Endodermal cell (in vitro differentiated cells): ENCODE data around the gene INPPL1. TPM values are rescaled to one million over a fixed set of nuclear protein-coding genes. Genes with fewer than 3 reads are reported as not detected.

Experiments
- DNase-seq: peaks from one replicate; pipeline ENCODE4 v3.0.0-alpha.2; 2017
- H3K27ac ChIP-seq: 2 replicates; pipeline ENCODE4 v1.5.1; 2013; ENCODE audit warnings: mild to moderate bottlenecking, low read depth, low read length, moderate library complexity
- H3K27me3 ChIP-seq: 2 replicates; pipeline ENCODE4 v1.6.1; 2013; ENCODE audit warnings: mild to moderate bottlenecking, low read length, moderate library complexity; ENCODE audit not compliant: insufficient read depth, control insufficient read depth, poor library complexity, severe bottlenecking
- H3K36me3 ChIP-seq: 2 replicates; pipeline ENCODE4 v1.7.0; 2013; ENCODE audit warnings: mild to moderate bottlenecking, low read length, moderate library complexity; ENCODE audit not compliant: control insufficient read depth, insufficient read depth
- H3K4me1 ChIP-seq: one replicate; pipeline ENCODE4 v1.7.0; 2013; ENCODE audit warnings: low read length; ENCODE audit not compliant: control insufficient read depth, insufficient read depth
- H3K4me3 ChIP-seq: 2 replicates; pipeline ENCODE4 v1.5.1; 2013; ENCODE audit warnings: mild to moderate bottlenecking, low read length, moderate library complexity
- H3K9ac ChIP-seq: 2 replicates; pipeline ENCODE4 v1.6.1; 2013; ENCODE audit warnings: mild to moderate bottlenecking, low read length, moderate library complexity; ENCODE audit not compliant: poor library complexity, severe bottlenecking; ENCODE audit errors: extremely low read depth
- H3K9me3 ChIP-seq: 2 replicates; pipeline ENCODE4 v1.6.1; 2013; ENCODE audit warnings: mild to moderate bottlenecking, low read length, moderate library complexity; ENCODE audit not compliant: control insufficient read depth
- H3K27ac Mint-ChIP-seq: 2 replicates; pipeline ENCODE4 v1.8.0; 2020; ENCODE audit warnings: mixed read lengths
- H3K27me3 Mint-ChIP-seq: 2 replicates; pipeline ENCODE4 v1.8.0; 2021; ENCODE audit warnings: mild to moderate bottlenecking, mixed read lengths; ENCODE audit not compliant: insufficient read depth
- H3K36me3 Mint-ChIP-seq: 2 replicates; pipeline ENCODE4 v1.8.0; 2020; ENCODE audit warnings: low read depth, mixed read lengths
- H3K4me1 Mint-ChIP-seq: 2 replicates; pipeline ENCODE4 v1.8.0; 2020; ENCODE audit warnings: mixed read lengths
- H3K4me3 Mint-ChIP-seq: 2 replicates; pipeline ENCODE4 v1.8.0; 2020; ENCODE audit warnings: mild to moderate bottlenecking, moderate library complexity, mixed read lengths
- H3K9me3 Mint-ChIP-seq: 2 replicates; pipeline ENCODE4 v1.8.0; 2020; ENCODE audit warnings: mild to moderate bottlenecking, mixed read lengths
- WGBS, 2 experiments: methylation state at CpG; one replicate each; pipeline versions ENCODE4 v1.1.5 to v1.1.7; 2013; ENCODE audit warnings: missing lambda C conversion rate in 2 of 2, mixed read lengths in 1 of 2; ENCODE audit not compliant: insufficient coverage in 1 of 2, insufficient read length in 1 of 2; 5-methylcytosine and 5-hydroxymethylcytosine counted together
- long read RNA-seq, 4 experiments: library from polyadenylated mRNA in 2 of 4; library from RNA in 1 of 4; library from capped mRNA in 1 of 4; stranded (forward) in 3 of 4; unstranded in 1 of 4; transcript quantifications; one replicate each; pipeline ENCODE4 v2.0.0, GENCODE V29; 2020 to 2021; ENCODE audit warnings: inconsistent platforms in 1 of 4
- polyA plus RNA-seq, 2 experiments: library from polyadenylated mRNA; stranded (reverse); fragments of 50-300 nt; gene quantifications; one replicate each; pipeline ENCODE4 v1.2.3, GENCODE V29; 2013
- total RNA-seq, 2 donors: library from RNA; stranded (reverse); fragmentation: NEBNext Ultra II Directional in 1 of 2; extraction: Animal tissue kit (Norgen Biotek cat#: 25700) in 1 of 2; gene quantifications; 2 replicates in 1 of 2; 3 replicates in 1 of 2; pipeline ENCODE4 v1.2.1, GENCODE V29; 2021
- TF ChIP-seq, protein P1 (sequence below): fragments of 200-600 bp; sonication (generic); conservative IDR thresholded peaks from 2 replicates; pipeline ENCODE4 v1.5.0; 2021; ENCODE audit warnings: antibody characterized with exemption, mild to moderate bottlenecking

The INPPL1 gene, protein sequence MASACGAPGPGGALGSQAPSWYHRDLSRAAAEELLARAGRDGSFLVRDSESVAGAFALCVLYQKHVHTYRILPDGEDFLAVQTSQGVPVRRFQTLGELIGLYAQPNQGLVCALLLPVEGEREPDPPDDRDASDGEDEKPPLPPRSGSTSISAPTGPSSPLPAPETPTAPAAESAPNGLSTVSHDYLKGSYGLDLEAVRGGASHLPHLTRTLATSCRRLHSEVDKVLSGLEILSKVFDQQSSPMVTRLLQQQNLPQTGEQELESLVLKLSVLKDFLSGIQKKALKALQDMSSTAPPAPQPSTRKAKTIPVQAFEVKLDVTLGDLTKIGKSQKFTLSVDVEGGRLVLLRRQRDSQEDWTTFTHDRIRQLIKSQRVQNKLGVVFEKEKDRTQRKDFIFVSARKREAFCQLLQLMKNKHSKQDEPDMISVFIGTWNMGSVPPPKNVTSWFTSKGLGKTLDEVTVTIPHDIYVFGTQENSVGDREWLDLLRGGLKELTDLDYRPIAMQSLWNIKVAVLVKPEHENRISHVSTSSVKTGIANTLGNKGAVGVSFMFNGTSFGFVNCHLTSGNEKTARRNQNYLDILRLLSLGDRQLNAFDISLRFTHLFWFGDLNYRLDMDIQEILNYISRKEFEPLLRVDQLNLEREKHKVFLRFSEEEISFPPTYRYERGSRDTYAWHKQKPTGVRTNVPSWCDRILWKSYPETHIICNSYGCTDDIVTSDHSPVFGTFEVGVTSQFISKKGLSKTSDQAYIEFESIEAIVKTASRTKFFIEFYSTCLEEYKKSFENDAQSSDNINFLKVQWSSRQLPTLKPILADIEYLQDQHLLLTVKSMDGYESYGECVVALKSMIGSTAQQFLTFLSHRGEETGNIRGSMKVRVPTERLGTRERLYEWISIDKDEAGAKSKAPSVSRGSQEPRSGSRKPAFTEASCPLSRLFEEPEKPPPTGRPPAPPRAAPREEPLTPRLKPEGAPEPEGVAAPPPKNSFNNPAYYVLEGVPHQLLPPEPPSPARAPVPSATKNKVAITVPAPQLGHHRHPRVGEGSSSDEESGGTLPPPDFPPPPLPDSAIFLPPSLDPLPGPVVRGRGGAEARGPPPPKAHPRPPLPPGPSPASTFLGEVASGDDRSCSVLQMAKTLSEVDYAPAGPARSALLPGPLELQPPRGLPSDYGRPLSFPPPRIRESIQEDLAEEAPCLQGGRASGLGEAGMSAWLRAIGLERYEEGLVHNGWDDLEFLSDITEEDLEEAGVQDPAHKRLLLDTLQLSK
- total RNA-seq, result 100 to 1,000 TPM; 230 to 325 TPM
- 149 TPM for polyA plus RNA-seq (2013, experiment 1 of 2)
- polyA plus RNA-seq (2013, experiment 2 of 2), result 148 TPM
- long read RNA-seq, experiment 1, full-length matches to known transcripts, result 3 of 46 reads
- long read RNA-seq, experiment 1, partial matches to known transcripts, result 24 of 46 reads
- long read RNA-seq, experiment 1, other reads (novel, unspliced or antisense), result 19 of 46 reads
- long read RNA-seq, experiment 2, full-length matches to known transcripts, result 10 of 187 reads
- long read RNA-seq, experiment 2, partial matches to known transcripts, result 66 of 187 reads
- long read RNA-seq, experiment 2, other reads (novel, unspliced or antisense), result 111 of 187 reads
- long read RNA-seq, experiment 3, full-length matches to known transcripts, result 1 of 70 reads
- long read RNA-seq, experiment 3, partial matches to known transcripts, result 58 of 70 reads
- long read RNA-seq, experiment 3, other reads (novel, unspliced or antisense), result 11 of 70 reads
- long read RNA-seq, experiment 4, partial matches to known transcripts, result 0 of 1 reads
- long read RNA-seq, experiment 4, other reads (novel, unspliced or antisense), result 1 of 1 reads

DNA sequence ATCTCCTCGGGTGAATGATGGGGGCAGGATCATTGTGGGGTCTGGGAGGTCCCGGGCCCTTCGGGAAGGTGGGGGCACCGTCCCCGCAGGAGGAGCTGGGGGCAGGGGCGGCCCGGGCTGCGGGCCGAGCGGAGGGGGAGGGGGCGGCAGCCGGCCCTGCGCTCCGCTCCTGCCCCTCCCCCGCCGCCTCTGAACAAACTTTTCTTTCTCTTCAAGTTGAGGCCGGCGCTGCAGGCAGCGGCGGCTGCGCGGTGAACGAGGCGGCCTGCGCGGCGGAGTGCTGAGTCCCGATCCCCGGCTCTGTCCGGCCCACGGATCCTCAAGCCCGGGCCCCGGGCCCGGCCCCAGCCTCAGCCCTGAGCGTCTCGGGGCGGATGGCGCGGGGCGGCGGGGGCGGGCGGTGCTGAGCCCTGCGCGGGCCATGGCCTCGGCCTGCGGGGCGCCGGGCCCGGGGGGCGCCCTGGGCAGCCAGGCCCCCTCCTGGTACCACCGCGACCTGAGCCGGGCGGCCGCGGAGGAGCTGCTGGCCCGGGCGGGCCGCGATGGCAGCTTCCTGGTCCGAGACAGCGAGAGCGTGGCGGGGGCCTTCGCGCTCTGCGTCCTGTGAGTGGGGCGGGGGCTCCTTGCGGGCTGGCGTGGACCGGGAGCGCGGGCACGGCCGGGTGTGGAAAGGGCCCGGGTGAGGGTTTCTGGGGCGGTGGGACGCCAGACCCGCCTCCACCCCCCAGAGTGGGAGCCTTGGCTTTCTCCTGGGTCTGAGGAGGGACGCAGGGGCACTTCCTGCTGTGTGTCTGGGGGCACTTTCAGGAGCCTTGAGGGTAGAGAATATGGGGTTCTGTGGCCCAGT lies at the start of gene INPPL1:
Gene INPPL1 (plus strand): TSS at position 204 of the 847 bp plus-strand sequence. CDS start 218 bp downstream, at position 422.
- Mint-ChIP-seq H3K27me3 (no peaks in the 10 kb centered on the region), H3K27ac (peak within 1 kb of the TSS; percentile 97), H3K4me3 (peak within 1 kb of the TSS; percentile 98), H3K4me1 (peaks cover 32% of the 10 kb centered on the region), H3K36me3 (peaks cover 26% of the 10 kb centered on the region), H3K9me3 (no peaks in the 10 kb centered on the region)
- Histone ChIP-seq H3K36me3 (peaks cover 37% of the 10 kb centered on the region), H3K9me3 (no peaks in the 10 kb centered on the region), H3K4me1 (peaks cover 16% of the 10 kb centered on the region), H3K4me3 (peak within 1 kb of the TSS; percentile 97), H3K9ac (peak within 1 kb of the TSS; percentile 86), H3K27ac (peak within 1 kb of the TSS; percentile 83), H3K27me3 (no peaks in the 10 kb centered on the region)
- TF ChIP-seq, protein P1, sequence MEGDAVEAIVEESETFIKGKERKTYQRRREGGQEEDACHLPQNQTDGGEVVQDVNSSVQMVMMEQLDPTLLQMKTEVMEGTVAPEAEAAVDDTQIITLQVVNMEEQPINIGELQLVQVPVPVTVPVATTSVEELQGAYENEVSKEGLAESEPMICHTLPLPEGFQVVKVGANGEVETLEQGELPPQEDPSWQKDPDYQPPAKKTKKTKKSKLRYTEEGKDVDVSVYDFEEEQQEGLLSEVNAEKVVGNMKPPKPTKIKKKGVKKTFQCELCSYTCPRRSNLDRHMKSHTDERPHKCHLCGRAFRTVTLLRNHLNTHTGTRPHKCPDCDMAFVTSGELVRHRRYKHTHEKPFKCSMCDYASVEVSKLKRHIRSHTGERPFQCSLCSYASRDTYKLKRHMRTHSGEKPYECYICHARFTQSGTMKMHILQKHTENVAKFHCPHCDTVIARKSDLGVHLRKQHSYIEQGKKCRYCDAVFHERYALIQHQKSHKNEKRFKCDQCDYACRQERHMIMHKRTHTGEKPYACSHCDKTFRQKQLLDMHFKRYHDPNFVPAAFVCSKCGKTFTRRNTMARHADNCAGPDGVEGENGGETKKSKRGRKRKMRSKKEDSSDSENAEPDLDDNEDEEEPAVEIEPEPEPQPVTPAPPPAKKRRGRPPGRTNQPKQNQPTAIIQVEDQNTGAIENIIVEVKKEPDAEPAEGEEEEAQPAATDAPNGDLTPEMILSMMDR, result no peak
- peak; percentile 76 for DNase-seq
- WGBS, 2 experiments, result 0% methylated on average over 31 to 80 of the region's 81 CpGs

DNA sequence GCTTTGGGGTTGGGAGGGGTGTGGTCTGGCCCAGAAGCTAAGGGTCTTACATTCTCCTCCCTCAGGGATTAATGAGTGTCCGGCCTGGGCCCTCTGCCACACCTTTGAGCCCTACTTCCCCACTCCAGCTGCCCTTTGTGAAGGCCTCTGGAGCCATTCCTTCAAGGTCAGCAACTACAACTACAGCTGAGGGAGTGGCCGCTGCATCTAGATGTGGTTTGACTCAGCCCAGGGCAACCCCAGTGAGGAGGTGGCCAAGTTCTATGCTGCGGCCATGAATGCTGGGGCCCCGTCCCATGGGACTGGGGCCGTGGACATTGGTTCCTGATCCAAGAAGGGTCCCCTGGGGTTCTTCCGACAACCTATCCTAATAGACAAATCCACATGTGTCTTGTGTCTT lies 46.9 kb upstream of the INPPL1 start:
- Mint-ChIP-seq H3K27me3 (peaks cover 20% of the 10 kb centered on the region), H3K36me3 (no peaks in the 10 kb centered on the region), H3K4me3 (no peak overlapping the region), H3K9me3 (no peaks in the 10 kb centered on the region), H3K4me1 (peaks cover 5% of the 10 kb centered on the region), H3K27ac (no peak overlapping the region)
- Histone ChIP-seq H3K9ac (no peak overlapping the region), H3K4me1 (no peaks in the 10 kb centered on the region), H3K4me3 (no peak overlapping the region), H3K27me3 (no peaks in the 10 kb centered on the region), H3K36me3 (no peaks in the 10 kb centered on the region), H3K9me3 (no peaks in the 10 kb centered on the region), H3K27ac (no peak overlapping the region)
- WGBS, 2 experiments, result 90 to 96% methylated on average over 4 to 6 of the region's 6 CpGs
- TF ChIP-seq, protein P1, result no peak
- DNase-seq, result no peak
